Astrocyte (in vitro differentiated cells and primary cell): ENCODE data around the gene FCN3. TPM values are rescaled to one million over a fixed set of nuclear protein-coding genes. Genes with fewer than 3 reads are reported as not detected.

Experiments used
- DNase-seq: peaks from one replicate; pipeline ENCODE4 v3.0.0-alpha.2; 2010; ENCODE audit warnings: low read depth
- FAIRE-seq: peaks from 2 replicates; lab custom pipeline; 2011; peaks lifted over from hg19 to GRCh38; lab: Jason Lieb, UNC
- H2AFZ ChIP-seq: 2 replicates; pipeline ENCODE4 v1.6.0; 2012; ENCODE audit warnings: low read depth, low read length, inconsistent platforms
- H3K27ac ChIP-seq: 2 replicates; pipeline ENCODE4 v1.5.1; 2011; ENCODE audit warnings: low read depth, low read length, inconsistent platforms
- H3K27me3 ChIP-seq: 2 replicates; pipeline ENCODE4 v1.6.0; 2011; ENCODE audit warnings: low read length, inconsistent platforms; ENCODE audit not compliant: insufficient read depth
- H3K36me3 ChIP-seq: 2 replicates; pipeline ENCODE4 v1.5.1; 2011; ENCODE audit warnings: low read length, inconsistent platforms; ENCODE audit not compliant: insufficient read depth
- H3K4me1 ChIP-seq: 2 replicates; pipeline ENCODE4 v1.5.1; 2011; ENCODE audit warnings: low read length, inconsistent platforms; ENCODE audit not compliant: insufficient read depth
- H3K4me2 ChIP-seq: 2 replicates; pipeline ENCODE4 v1.6.0; 2012; ENCODE audit warnings: low read length, inconsistent platforms
- H3K4me3 ChIP-seq: 2 replicates; pipeline ENCODE4 v1.5.1; 2011; ENCODE audit warnings: low read depth, mild to moderate bottlenecking, low read length, inconsistent platforms; ENCODE audit not compliant: insufficient read depth
- H3K79me2 ChIP-seq: 2 replicates; pipeline ENCODE4 v1.6.0; 2012; ENCODE audit warnings: mild to moderate bottlenecking, low read length, inconsistent platforms; ENCODE audit not compliant: insufficient read depth
- H3K9ac ChIP-seq: 2 replicates; pipeline ENCODE4 v1.6.0; 2012; ENCODE audit warnings: mild to moderate bottlenecking, low read length, inconsistent platforms
- H3K9me3 ChIP-seq: 2 replicates; pipeline ENCODE4 v1.5.1; 2012; ENCODE audit warnings: low read depth, mild to moderate bottlenecking, low read length, inconsistent platforms; ENCODE audit not compliant: insufficient read depth
- H4K20me1 ChIP-seq: 2 replicates; pipeline ENCODE4 v1.6.0; 2012; ENCODE audit warnings: low read length, inconsistent platforms; ENCODE audit not compliant: insufficient read depth
- H3K27ac Mint-ChIP-seq: one replicate; pipeline ENCODE4 v1.8.0; 2021; ENCODE audit warnings: mild to moderate bottlenecking, mixed read lengths; ENCODE audit not compliant: unreplicated experiment
- H3K27me3 Mint-ChIP-seq: one replicate; pipeline ENCODE4 v1.8.0; 2021; ENCODE audit warnings: low read depth, mixed read lengths; ENCODE audit not compliant: unreplicated experiment
- H3K36me3 Mint-ChIP-seq: one replicate; pipeline ENCODE4 v1.8.0; 2021; ENCODE audit warnings: low read depth, mixed read lengths; ENCODE audit not compliant: unreplicated experiment
- H3K4me1 Mint-ChIP-seq: one replicate; pipeline ENCODE4 v1.8.0; 2021; ENCODE audit warnings: low read depth, mixed read lengths; ENCODE audit not compliant: unreplicated experiment
- H3K4me3 Mint-ChIP-seq: one replicate; pipeline ENCODE4 v1.8.0; 2021; ENCODE audit warnings: mild to moderate bottlenecking, moderate library complexity, mixed read lengths; ENCODE audit not compliant: unreplicated experiment
- H3K9me3 Mint-ChIP-seq: one replicate; pipeline ENCODE4 v1.8.0; 2021; ENCODE audit warnings: mild to moderate bottlenecking, mixed read lengths; ENCODE audit not compliant: unreplicated experiment
- EZH2 ChIP-seq: IDR thresholded peaks from 2 replicates; pipeline ENCODE4 v1.6.1; 2012; ENCODE audit warnings: mild to moderate bottlenecking, low read length, inconsistent platforms; ENCODE audit not compliant: insufficient read depth
- total RNA-seq: library from RNA; stranded (reverse); gene quantifications from 2 replicates; pipeline ENCODE4 v1.2.1, GENCODE V29; 2021
- TF ChIP-seq, protein P1 (sequence below): IDR thresholded peaks from 2 replicates; pipeline ENCODE4 v1.5.1; 2011; ENCODE audit warnings: low read depth, mild to moderate bottlenecking, inconsistent platforms, low read length, moderate library complexity; ENCODE audit not compliant: insufficient read depth

The FCN3 gene
- total RNA-seq, 1 donor from 2014 or later = not detected

DNA sequence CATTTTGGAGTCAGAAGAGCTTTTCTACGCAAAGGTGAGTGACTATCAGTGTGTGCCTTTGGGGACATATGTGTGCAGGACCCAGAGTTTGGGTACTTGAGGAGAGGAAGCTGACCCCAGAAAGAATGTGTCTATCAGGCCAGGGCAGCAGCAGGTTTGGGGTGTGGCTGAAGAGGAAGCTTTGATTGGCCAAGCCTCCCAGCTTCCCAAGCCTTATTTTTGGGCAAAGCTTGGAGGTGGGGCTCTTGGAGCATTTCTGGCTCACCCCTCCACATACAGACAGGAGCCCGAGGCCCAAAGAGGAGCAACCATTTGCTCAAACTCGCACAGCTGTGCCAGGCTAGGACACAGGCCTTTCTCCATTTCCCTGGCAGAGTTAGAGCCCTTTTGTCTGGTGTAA is 22.5 kb upstream of the FCN3 start:
- Histone ChIP-seq H3K4me3 (no peak overlapping the region), H3K4me2 (no peak overlapping the region), H3K27ac (no peak overlapping the region), H3K27me3 (no peaks in the 10 kb centered on the region), H2AFZ (no peak overlapping the region), H4K20me1 (peaks cover 5% of the 10 kb centered on the region), H3K36me3 (no peaks in the 10 kb centered on the region), H3K4me1 (peaks cover 17% of the 10 kb centered on the region), H3K9ac (no peak overlapping the region), H3K79me2 (no peaks in the 10 kb centered on the region), H3K9me3 (no peaks in the 10 kb centered on the region)
- Mint-ChIP-seq H3K36me3 (no peaks in the 10 kb centered on the region), H3K27me3 (peaks cover 4% of the 10 kb centered on the region), H3K9me3 (no peaks in the 10 kb centered on the region), H3K27ac (no peak overlapping the region), H3K4me1 (peaks cover 13% of the 10 kb centered on the region), H3K4me3 (no peak overlapping the region)
- DNase-seq (no peak), FAIRE-seq (no peak)
- TF ChIP-seq, protein P1, sequence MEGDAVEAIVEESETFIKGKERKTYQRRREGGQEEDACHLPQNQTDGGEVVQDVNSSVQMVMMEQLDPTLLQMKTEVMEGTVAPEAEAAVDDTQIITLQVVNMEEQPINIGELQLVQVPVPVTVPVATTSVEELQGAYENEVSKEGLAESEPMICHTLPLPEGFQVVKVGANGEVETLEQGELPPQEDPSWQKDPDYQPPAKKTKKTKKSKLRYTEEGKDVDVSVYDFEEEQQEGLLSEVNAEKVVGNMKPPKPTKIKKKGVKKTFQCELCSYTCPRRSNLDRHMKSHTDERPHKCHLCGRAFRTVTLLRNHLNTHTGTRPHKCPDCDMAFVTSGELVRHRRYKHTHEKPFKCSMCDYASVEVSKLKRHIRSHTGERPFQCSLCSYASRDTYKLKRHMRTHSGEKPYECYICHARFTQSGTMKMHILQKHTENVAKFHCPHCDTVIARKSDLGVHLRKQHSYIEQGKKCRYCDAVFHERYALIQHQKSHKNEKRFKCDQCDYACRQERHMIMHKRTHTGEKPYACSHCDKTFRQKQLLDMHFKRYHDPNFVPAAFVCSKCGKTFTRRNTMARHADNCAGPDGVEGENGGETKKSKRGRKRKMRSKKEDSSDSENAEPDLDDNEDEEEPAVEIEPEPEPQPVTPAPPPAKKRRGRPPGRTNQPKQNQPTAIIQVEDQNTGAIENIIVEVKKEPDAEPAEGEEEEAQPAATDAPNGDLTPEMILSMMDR = no peak
- TF ChIP-seq EZH2 = no peak

DNA sequence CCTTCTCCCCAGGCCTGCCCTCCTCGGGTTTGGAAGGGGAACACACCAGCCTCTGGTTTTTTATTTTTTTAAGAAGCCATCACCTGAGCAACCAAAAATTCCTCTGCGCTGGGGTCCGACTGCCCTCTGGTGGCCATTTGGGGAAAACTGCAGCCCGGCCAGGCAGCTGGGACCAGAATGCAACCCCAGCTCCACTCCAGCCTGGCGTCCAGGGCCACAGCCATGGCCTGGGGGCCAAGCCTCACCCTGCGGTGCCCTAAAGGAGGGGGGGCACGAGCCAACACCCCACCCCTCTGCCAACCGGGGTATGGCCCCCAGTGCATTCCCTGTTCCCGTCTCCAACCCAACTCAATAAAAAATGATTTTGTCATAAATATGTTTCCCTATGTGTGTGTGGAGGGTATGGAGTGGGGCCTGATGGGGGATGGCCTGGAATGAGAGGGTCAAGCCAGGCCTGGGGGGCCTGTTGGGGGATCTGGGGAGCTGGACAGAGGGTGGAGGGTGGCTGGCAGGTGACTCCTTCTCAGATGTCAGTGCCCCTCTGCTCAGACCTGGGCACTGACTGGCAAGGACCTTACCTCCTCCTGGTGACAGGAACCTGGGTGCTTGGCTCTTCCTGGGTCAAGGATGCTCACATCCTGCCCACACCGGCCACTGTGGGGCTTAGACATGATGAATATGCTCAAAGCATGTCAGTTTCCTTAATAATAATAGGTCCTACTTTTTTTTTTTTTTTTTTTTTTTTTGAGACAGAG is 21.0 kb upstream of the FCN3 start:
- H3K4me1 Mint-ChIP-seq = peaks cover 12% of the 10 kb centered on the region
- H4K20me1 ChIP-seq = peaks cover 5% of the 10 kb centered on the region
- no peak for TF ChIP-seq EZH2
- TF ChIP-seq, protein P1 = peak; percentile 89
- no peak overlapping the region for H3K9ac ChIP-seq
- no peak overlapping the region for H2AFZ ChIP-seq
- no peak for FAIRE-seq
- peaks cover 16% of the 10 kb centered on the region for H3K27me3 Mint-ChIP-seq
- H3K4me3 Mint-ChIP-seq = no peak overlapping the region
- no peak overlapping the region for H3K27ac ChIP-seq
- no peaks in the 10 kb centered on the region for H3K9me3 Mint-ChIP-seq
- no peak for DNase-seq
- H3K36me3 Mint-ChIP-seq = no peaks in the 10 kb centered on the region
- no peak overlapping the region for H3K27ac Mint-ChIP-seq
- H3K4me1 ChIP-seq = peaks cover 26% of the 10 kb centered on the region
- H3K4me2 ChIP-seq = no peak overlapping the region
- H3K79me2 ChIP-seq = no peaks in the 10 kb centered on the region
- no peaks in the 10 kb centered on the region for H3K27me3 ChIP-seq
- H3K9me3 ChIP-seq = no peaks in the 10 kb centered on the region
- H3K36me3 ChIP-seq = no peaks in the 10 kb centered on the region
- no peak overlapping the region for H3K4me3 ChIP-seq

DNA sequence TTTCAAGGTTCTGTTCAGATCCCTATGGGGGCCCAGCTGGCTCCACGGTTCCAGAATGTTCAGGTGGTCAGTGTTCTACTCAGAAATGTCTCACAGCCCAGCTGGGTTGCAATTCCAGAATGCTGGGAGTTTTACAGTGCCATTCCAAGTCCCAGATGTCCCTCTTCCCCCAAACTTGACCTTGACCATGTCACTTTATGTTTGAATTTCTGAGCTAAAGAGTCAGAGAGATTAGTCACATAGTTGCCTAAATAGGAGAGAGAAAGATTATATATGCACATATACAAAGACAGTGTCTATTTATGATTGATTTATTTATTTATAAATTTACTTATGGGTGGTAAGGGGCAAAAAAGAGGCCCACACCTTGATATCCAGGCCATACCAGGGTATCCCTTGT is 20.3 kb upstream of the FCN3 start:
- Mint-ChIP-seq H3K27me3 (peaks cover 22% of the 10 kb centered on the region), H3K27ac (peak overlapping the region; percentile 4), H3K36me3 (no peaks in the 10 kb centered on the region), H3K4me1 (peaks cover 9% of the 10 kb centered on the region), H3K9me3 (no peaks in the 10 kb centered on the region), H3K4me3 (peak overlapping the region; percentile 43)
- Histone ChIP-seq H3K4me2 (peak overlapping the region; percentile 29), H3K27me3 (peaks cover 5% of the 10 kb centered on the region), H3K36me3 (no peaks in the 10 kb centered on the region), H3K4me1 (peaks cover 26% of the 10 kb centered on the region), H3K4me3 (no peak overlapping the region), H3K79me2 (no peaks in the 10 kb centered on the region), H4K20me1 (peaks cover 5% of the 10 kb centered on the region), H3K9ac (no peak overlapping the region), H2AFZ (no peak overlapping the region), H3K9me3 (no peaks in the 10 kb centered on the region), H3K27ac (no peak overlapping the region)
- DNase-seq (no peak), FAIRE-seq (no peak)
- TF ChIP-seq, protein P1 = no peak
- TF ChIP-seq EZH2 = no peak
